ENCODE measurements around the gene MANEA. TPM values are rescaled to one million over a fixed set of nuclear protein-coding genes. Genes with fewer than 3 reads are reported as not detected.
A peak's percentile ranks its signal among the peaks of the same experiment; 100 is the strongest.

MANEA gene, protein sequence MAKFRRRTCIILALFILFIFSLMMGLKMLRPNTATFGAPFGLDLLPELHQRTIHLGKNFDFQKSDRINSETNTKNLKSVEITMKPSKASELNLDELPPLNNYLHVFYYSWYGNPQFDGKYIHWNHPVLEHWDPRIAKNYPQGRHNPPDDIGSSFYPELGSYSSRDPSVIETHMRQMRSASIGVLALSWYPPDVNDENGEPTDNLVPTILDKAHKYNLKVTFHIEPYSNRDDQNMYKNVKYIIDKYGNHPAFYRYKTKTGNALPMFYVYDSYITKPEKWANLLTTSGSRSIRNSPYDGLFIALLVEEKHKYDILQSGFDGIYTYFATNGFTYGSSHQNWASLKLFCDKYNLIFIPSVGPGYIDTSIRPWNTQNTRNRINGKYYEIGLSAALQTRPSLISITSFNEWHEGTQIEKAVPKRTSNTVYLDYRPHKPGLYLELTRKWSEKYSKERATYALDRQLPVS
- polyA plus RNA-seq (2012; rRNA removed) = 2.8 and 4.0 TPM in 2 replicates
- polyA plus RNA-seq (2012; cell fraction: cytosol; rRNA removed) = 5.6 and 6.5 TPM in 2 replicates
- polyA plus RNA-seq (2012; cell fraction: nucleus; rRNA removed) = 0.90 and 2.5 TPM in 2 replicates

DNA sequence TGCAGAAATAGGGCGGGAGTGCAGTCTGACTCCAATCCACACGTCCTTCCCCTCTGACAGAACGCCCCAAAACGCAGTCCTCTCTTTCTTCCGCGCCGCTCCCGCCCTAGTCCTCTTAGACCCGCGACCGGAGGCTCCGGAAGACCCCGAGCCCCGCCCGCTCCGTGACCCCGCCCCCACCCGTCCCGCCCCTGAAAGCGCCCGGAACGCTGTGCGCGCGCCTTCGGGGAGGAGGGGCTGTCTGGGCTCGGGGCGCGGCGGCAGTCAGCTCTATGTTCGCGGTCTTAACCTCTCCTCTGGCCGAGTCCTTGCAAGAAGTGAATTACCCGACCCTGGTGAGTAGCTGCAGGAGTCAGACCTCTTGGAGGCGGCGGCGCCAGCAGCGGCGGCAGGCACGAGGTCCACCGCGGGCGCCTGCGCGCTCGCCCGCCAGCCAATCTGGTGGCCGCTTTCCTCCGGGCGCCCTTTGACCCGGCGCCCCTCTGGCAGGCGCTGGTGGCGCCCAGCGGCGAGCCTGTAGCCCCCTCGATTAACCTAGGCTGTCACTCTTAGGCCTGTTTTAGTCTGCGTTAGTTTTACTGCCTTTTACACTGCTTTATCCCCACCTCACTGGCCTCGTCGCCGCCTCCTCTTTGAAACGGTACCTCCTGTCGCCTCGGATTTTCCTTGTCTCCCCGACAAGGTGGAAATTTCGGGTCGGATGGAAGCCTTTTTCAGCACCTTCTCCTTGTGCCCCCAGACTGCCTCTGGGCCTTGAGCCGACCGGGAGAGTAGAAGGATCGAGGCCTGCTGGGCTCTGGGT is at the start of gene MANEA:
MANEA (plus strand) TSS at position 232 of the 802 bp plus-strand sequence. CDS start 8,905 bp downstream, outside the sequence.
- Histone ChIP-seq H3K27me3 (ENCODE audit: insufficient read depth) (no peaks in the 10 kb centered on the region), H3K79me2 (ENCODE audit: insufficient read depth) (peaks cover 46% of the 10 kb centered on the region), H3K4me3 (ENCODE audit: low read depth in 2 of 2, low read length in 1 of 2) (peak within 1 kb of the TSS; percentile 71 to 81), H3K27ac (ENCODE audit: low read depth in 2 of 2, low read length in 1 of 2) (peak within 1 kb of the TSS; percentile 81 to 96), H3K9me2 (no peaks in the 10 kb centered on the region), H4K20me1 (ENCODE audit: insufficient read depth) (no peaks in the 10 kb centered on the region), H3K9ac (peak within 1 kb of the TSS; percentile 76), H3K9me3 (no peaks in the 10 kb centered on the region), H2AFZ (ENCODE audit: low read depth) (peak within 1 kb of the TSS; percentile 91), H3K36me3 (replicated peaks in 1 of 2; ENCODE audit: control insufficient read depth in 1 of 2, insufficient read depth in 2 of 2, low read length in 1 of 2) (no peaks in the 10 kb centered on the region), H3F3A (replicated peaks; ENCODE audit: insufficient read depth) (peaks cover 22% of the 10 kb centered on the region), H3K4me2 (peak within 1 kb of the TSS; percentile 99), H3K4me1 (ENCODE audit: control insufficient read depth in 1 of 2, insufficient read depth in 2 of 2, low read depth in 1 of 2, low read length in 1 of 2) (peaks cover 6 to 8% of the 10 kb centered on the region in 2 experiments; a peak in 3 of 4 replicates)
- WGBS (ENCODE audit: low lambda C conversion rate) = 0% methylated on average over 18 of the region's 70 CpGs
- POLR2A ChIA-PET = no interaction called here
- DNase-seq = peak; percentile 91
- CTCF ChIA-PET = no interaction called here
- TF ChIP-seq SMC3 (IDR thresholded peaks at IDR 0.05; ENCODE audit: low read depth, low read length) = no peak
- TF ChIP-seq GABPA (IDR thresholded peaks at IDR 0.05; ENCODE audit: low read depth) = no peak
- no peak for TF ChIP-seq EZH2phosphoT487 (IDR thresholded peaks at IDR 0.05; ENCODE audit: borderline replicate concordance, low read depth)
- TF ChIP-seq, protein P1, sequence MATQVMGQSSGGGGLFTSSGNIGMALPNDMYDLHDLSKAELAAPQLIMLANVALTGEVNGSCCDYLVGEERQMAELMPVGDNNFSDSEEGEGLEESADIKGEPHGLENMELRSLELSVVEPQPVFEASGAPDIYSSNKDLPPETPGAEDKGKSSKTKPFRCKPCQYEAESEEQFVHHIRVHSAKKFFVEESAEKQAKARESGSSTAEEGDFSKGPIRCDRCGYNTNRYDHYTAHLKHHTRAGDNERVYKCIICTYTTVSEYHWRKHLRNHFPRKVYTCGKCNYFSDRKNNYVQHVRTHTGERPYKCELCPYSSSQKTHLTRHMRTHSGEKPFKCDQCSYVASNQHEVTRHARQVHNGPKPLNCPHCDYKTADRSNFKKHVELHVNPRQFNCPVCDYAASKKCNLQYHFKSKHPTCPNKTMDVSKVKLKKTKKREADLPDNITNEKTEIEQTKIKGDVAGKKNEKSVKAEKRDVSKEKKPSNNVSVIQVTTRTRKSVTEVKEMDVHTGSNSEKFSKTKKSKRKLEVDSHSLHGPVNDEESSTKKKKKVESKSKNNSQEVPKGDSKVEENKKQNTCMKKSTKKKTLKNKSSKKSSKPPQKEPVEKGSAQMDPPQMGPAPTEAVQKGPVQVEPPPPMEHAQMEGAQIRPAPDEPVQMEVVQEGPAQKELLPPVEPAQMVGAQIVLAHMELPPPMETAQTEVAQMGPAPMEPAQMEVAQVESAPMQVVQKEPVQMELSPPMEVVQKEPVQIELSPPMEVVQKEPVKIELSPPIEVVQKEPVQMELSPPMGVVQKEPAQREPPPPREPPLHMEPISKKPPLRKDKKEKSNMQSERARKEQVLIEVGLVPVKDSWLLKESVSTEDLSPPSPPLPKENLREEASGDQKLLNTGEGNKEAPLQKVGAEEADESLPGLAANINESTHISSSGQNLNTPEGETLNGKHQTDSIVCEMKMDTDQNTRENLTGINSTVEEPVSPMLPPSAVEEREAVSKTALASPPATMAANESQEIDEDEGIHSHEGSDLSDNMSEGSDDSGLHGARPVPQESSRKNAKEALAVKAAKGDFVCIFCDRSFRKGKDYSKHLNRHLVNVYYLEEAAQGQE (IDR thresholded peaks at IDR 0.05; ENCODE audit: low read depth, low read length) = 0 out of 2 replicates have a peak, but pooled peaks have one; percentile 4
- peak; percentile 85 for TF ChIP-seq MAX (IDR thresholded peaks at IDR 0.05; ENCODE audit: low read depth)
- 0 out of 2 replicates have a peak, but pooled peaks have one; percentile 39 for TF ChIP-seq NFIC (IDR thresholded peaks at IDR 0.05; ENCODE audit: borderline replicate concordance)
- no peak for TF ChIP-seq JUND (IDR thresholded peaks at IDR 0.05)
- no peak for TF ChIP-seq FOSL2 (IDR thresholded peaks at IDR 0.05; ENCODE audit: borderline replicate concordance, low read depth)
- no peak; the same call in 1 of the 2 replicates for TF ChIP-seq TAF1 (IDR thresholded peaks at IDR 0.05; ENCODE audit: borderline replicate concordance, low read depth, low read length)
- TF ChIP-seq RAD21 (IDR thresholded peaks at IDR 0.05; ENCODE audit: low read length) = no peak
- TF ChIP-seq FOXJ3 (CRISPR knock-in tag; IDR thresholded peaks at IDR 0.05) = no peak
- TF ChIP-seq NRF1 (IDR thresholded peaks at IDR 0.05; ENCODE audit: low read depth, low read length) = peak; percentile 67
- TF ChIP-seq POLR2AphosphoS5 (IDR thresholded peaks at IDR 0.05; ENCODE audit: low read depth, low read length) = peak; percentile 57
- TF ChIP-seq, protein P2, sequence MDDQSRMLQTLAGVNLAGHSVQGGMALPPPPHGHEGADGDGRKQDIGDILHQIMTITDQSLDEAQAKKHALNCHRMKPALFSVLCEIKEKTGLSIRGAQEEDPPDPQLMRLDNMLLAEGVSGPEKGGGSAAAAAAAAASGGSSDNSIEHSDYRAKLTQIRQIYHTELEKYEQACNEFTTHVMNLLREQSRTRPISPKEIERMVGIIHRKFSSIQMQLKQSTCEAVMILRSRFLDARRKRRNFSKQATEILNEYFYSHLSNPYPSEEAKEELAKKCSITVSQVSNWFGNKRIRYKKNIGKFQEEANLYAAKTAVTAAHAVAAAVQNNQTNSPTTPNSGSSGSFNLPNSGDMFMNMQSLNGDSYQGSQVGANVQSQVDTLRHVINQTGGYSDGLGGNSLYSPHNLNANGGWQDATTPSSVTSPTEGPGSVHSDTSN (IDR thresholded peaks at IDR 0.05) = no peak
- TF ChIP-seq YY1 (IDR thresholded peaks at IDR 0.05; ENCODE audit: low read depth) = 0 out of 2 replicates have a peak, but pooled peaks have one; percentile 41
- TF ChIP-seq CTCF (IDR thresholded peaks at IDR 0.05) = no peak; the same call in 1 of the 2 replicates
- TF ChIP-seq USF1 (IDR thresholded peaks at IDR 0.05; ENCODE audit: borderline replicate concordance, low read depth) = peak; percentile 49
- TF ChIP-seq RCOR1 (IDR thresholded peaks at IDR 0.05; ENCODE audit: low read length) = no peak
- no peak for TF ChIP-seq TEAD4 (IDR thresholded peaks at IDR 0.05; ENCODE audit: borderline replicate concordance, insufficient read depth)
- TF ChIP-seq IRF3 (IDR thresholded peaks at IDR 0.05; ENCODE audit: low read depth, low read length) = no peak

All from SK-N-SH (cell line).